ENCODE results near the gene MARS1. TPM values are rescaled to one million over a fixed set of nuclear protein-coding genes. Genes with fewer than 3 reads are reported as not detected.
"Not testable (repeated sequence)": the region's sequence is repeated elsewhere in the genome, so short reads cannot be mapped to it uniquely, and the experiment has no call there.

Gene MARS1
- 100 to 1,000 TPM; 100 to 158 (median 114) TPM for polyA plus RNA-seq

GRCh38 chr12:57487597-57488401, at the start of gene MARS1:
Gene MARS1 (plus strand): TSS chr12:57488068. CDS start chr12:57488091, 23 bp downstream.
- Mint-ChIP-seq H3K9me3 (no peaks in the 10 kb centered on the region), H3K27ac (peak within 1 kb of the TSS; percentile 91 to 98 (median 96)), H3K36me3 (peaks cover 7 to 25% (median 12%) of the 10 kb centered on the region in 3 donors), H3K4me3 (peak within 1 kb of the TSS; percentile 94 to 99 (median 97)), H3K27me3 (ENCODE audit: low read depth in 3 of 3) (peaks cover 6 to 11% (median 9%) of the 10 kb centered on the region in 3 donors), H3K4me1 (peaks cover 37 to 43% of the 10 kb centered on the region in 2 donors)
- DNase-seq: peak; percentile 90 to 92 (median 91)

DNA sequence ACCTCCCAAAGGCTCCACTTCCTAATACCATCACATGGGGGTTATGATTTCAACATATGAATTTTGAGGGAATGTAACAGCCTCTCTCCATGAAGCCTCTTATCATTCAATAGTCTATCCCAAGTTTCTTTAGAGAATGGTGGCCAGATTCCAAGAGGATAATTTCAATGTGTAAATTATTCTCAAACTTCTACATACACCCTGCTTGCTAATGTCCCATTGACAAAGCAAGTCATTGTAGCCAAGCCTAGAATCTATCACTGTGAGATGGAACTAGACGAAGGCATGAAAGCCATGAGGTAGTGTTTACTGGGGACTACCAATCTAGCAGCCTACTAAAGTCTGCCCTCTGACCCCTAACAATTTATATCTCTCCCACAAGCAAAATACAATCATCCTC, 49.5 kb upstream of the MARS1 start:
- Mint-ChIP-seq H3K4me1 (peaks cover 13 to 18% of the 10 kb centered on the region in 2 donors), H3K9me3 (peaks cover 0 to 6% (median 4%) of the 10 kb centered on the region in 6 donors), H3K36me3 (peaks cover 0 to 5% (median 4%) of the 10 kb centered on the region in 3 donors), H3K27me3 (ENCODE audit: low read depth in 3 of 3) (peaks cover 4 to 5% (median 4%) of the 10 kb centered on the region in 3 donors), H3K27ac (no peak overlapping the region), H3K4me3 (no peak overlapping the region)
- no peak for DNase-seq

- H3K27ac Mint-ChIP-seq: no peak overlapping the region
- DNase-seq: no peak
- H3K36me3 Mint-ChIP-seq: peaks cover 0 to 5% (median 4%) of the 10 kb centered on the region in 3 donors
- peaks cover 4 to 5% (median 4%) of the 10 kb centered on the region in 3 donors for H3K27me3 Mint-ChIP-seq (ENCODE audit: low read depth in 3 of 3)
- peaks cover 8 to 9% of the 10 kb centered on the region in 2 donors for H3K4me1 Mint-ChIP-seq
- H3K9me3 Mint-ChIP-seq: peaks cover 0 to 6% (median 4%) of the 10 kb centered on the region in 6 donors
- H3K4me3 Mint-ChIP-seq: no peak overlapping the region
Observed at GRCh38 chr12:57439762-57440266, 48.1 kb upstream of the MARS1 start.

DNA sequence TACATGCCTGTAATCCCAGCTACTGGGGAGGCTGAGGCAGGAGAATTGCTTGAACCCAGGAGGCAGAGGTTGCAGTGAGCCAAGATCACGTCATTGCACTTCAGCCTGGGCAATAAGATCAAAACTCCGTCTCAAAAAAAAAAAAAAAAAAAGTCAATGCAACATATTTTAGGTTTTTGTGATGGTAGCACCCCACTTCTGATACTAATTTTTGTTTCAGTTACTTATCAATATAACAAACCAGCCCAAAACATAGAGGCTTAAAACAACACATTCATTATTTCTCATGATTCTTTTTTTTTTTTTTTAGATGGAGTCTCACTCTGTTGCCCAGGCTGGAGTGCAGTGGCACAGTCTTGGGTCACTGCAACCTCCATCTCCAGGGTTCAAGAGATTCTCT, 46.5 kb upstream of the MARS1 start:
- not testable (repeated sequence) for H3K9me3 Mint-ChIP-seq; H3K4me1 Mint-ChIP-seq; H3K4me3 Mint-ChIP-seq; H3K27me3 Mint-ChIP-seq (ENCODE audit: low read depth in 3 of 3); H3K27ac Mint-ChIP-seq; H3K36me3 Mint-ChIP-seq; DNase-seq

DNA sequence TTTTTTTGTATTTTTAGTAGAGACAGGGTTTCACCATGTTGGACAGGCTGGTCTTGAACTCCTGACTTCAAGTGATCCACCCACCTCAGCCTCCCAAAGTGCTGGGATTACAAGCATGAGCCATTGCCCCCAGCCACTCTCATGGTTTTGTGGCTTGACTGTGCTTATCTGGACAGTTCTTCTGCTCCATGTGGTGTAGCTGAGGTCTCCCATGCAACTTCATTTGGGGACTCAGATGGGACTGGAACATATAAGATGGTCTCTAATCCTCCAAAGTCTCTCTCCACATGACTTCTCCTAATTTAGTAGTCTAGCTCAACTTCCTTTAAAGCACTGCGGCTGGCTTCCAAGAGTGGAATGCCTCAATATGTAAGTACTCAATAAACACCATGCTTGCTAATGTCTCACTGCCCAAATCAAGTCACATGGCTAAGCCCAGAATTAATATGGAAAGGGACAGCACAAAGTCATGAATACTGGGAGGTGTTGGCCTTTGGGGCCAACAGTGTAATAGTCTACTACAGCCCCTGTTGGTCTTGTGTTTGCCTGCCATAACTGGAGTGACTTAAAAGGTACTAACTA, 45.9 kb upstream of the MARS1 start:
- Mint-ChIP-seq H3K27me3 (ENCODE audit: low read depth in 3 of 3) (peaks cover 2 to 5% (median 4%) of the 10 kb centered on the region in 3 donors), H3K27ac (no peak overlapping the region), H3K4me3 (no peak overlapping the region), H3K4me1 (no peaks in the 10 kb centered on the region), H3K9me3 (peaks cover 0 to 6% (median 4%) of the 10 kb centered on the region in 6 donors), H3K36me3 (peaks cover 0 to 7% (median 5%) of the 10 kb centered on the region in 3 donors)
- DNase-seq: no peak

DNA sequence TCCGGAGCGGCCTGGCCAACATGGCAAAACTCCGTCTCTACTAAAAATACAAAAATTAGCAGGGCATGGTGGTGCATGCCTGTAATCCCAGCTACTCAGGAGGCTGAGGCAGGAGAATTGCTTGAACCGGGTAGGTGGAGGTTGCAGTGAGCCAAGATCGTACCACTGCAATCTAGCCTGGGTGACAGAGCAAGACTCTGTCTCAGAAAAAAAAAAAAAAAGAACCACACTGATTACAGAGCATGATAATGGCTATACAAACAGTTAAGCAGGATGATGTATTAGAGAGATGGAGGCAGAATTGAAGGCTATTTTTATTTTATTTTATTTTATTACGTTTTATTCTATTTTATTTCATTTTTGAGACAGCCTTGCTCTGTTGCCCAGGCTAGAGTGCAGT, 43.5 kb upstream of the MARS1 start:
- H3K4me3 Mint-ChIP-seq; H3K27me3 Mint-ChIP-seq (ENCODE audit: low read depth in 3 of 3); DNase-seq; H3K36me3 Mint-ChIP-seq; H3K27ac Mint-ChIP-seq; H3K9me3 Mint-ChIP-seq; H3K4me1 Mint-ChIP-seq: not testable (repeated sequence)

DNA sequence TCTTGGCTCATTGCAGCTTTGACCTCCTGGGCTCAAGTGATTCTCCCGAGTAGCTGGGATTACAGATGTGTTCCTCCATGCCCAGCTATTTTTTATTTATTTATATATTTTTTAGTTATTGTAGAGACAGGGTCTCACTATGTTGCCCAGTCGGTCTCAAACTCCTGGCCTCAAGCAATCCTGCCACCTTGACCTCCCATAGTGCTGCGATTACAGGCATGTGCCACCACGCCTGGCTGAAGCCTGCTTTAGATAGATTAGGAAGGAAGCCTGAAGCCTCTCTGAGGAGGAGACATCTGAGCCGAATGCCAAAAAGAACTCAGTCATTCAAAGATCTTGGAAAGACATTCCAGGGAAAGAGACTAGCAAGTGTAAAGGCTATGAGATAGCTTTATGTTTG, 43.1 kb upstream of the MARS1 start:
- no peak for DNase-seq
- H3K4me3 Mint-ChIP-seq: no peak overlapping the region
- no peaks in the 10 kb centered on the region for H3K4me1 Mint-ChIP-seq
- no peak overlapping the region for H3K27ac Mint-ChIP-seq
- peaks cover 0 to 7% (median 5%) of the 10 kb centered on the region in 3 donors for H3K36me3 Mint-ChIP-seq
- peaks cover 0 to 6% (median 4%) of the 10 kb centered on the region in 6 donors for H3K9me3 Mint-ChIP-seq
- H3K27me3 Mint-ChIP-seq (ENCODE audit: low read depth in 3 of 3): peaks cover 2 to 5% (median 4%) of the 10 kb centered on the region in 3 donors

DNA sequence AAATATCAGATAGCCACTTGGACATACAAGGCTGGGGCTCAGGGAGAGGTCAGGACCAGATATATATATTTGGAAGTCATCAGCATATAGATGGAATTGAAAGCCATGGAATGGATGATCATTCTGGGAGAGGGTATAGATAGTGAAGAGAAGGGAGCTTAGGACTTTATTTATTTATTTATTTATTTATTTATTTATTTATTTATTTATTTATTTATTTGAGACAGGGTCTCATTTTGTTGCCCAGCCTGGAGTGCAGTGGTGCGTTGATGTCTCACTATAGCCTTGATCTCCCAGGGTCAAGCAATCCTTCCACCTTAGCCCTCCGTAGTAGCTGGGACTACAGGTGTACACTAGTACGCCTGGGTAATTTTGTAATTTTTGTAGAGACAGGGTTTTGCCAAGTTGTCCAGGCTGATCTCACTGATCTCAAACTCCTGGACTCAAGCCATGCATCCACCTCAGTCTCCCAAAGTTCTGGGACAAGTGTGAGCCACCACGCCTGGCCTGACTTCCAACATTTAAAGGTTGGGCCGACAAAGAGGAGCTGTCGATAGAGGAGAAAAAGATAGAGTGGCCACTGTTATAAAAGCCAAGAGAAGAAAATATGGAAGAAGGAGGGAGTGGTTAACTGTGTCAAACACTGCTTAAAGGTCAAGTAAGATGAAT, 41.4 kb upstream of the MARS1 start:
- Mint-ChIP-seq H3K4me1 (no peaks in the 10 kb centered on the region), H3K36me3 (peaks cover 0 to 4% (median 0%) of the 10 kb centered on the region in 3 donors), H3K9me3 (peaks cover 0 to 6% (median 4%) of the 10 kb centered on the region in 6 donors), H3K27me3 (ENCODE audit: low read depth in 3 of 3) (peaks cover 2 to 5% (median 2%) of the 10 kb centered on the region in 3 donors), H3K27ac (no peak overlapping the region), H3K4me3 (no peak overlapping the region)
- no peak for DNase-seq

GRCh38 chr12:57448669-57449068, 39.2 kb upstream of the MARS1 start:
- H3K9me3 Mint-ChIP-seq: no peaks in the 10 kb centered on the region
- no peaks in the 10 kb centered on the region for H3K4me1 Mint-ChIP-seq
- DNase-seq: no peak
- H3K27ac Mint-ChIP-seq: no peak overlapping the region
- peaks cover 0 to 2% (median 0%) of the 10 kb centered on the region in 3 donors for H3K27me3 Mint-ChIP-seq (ENCODE audit: low read depth in 3 of 3)
- no peak overlapping the region for H3K4me3 Mint-ChIP-seq
- H3K36me3 Mint-ChIP-seq: peaks cover 0 to 4% (median 0%) of the 10 kb centered on the region in 3 donors

GRCh38 chr12:57449375-57449774, 38.5 kb upstream of the MARS1 start:
- Mint-ChIP-seq H3K9me3 (no peaks in the 10 kb centered on the region), H3K4me1 (no peaks in the 10 kb centered on the region), H3K4me3 (no peak overlapping the region)

GRCh38 chr12:57450057-57450456, 37.8 kb upstream of the MARS1 start:
- no peak for DNase-seq
- Mint-ChIP-seq H3K27ac (no peak overlapping the region), H3K27me3 (ENCODE audit: low read depth in 3 of 3) (peaks cover 0 to 2% (median 2%) of the 10 kb centered on the region in 3 donors), H3K9me3 (no peaks in the 10 kb centered on the region), H3K4me1 (no peaks in the 10 kb centered on the region), H3K36me3 (peaks cover 0 to 4% (median 0%) of the 10 kb centered on the region in 3 donors), H3K4me3 (no peak overlapping the region)

More at GRCh38 chr12:57449375-57449774, 38.5 kb upstream of the MARS1 start:
- DNase-seq: no peak
- Mint-ChIP-seq H3K36me3 (peaks cover 0 to 4% (median 0%) of the 10 kb centered on the region in 3 donors), H3K27me3 (ENCODE audit: low read depth in 3 of 3) (peaks cover 0 to 2% (median under 1%) of the 10 kb centered on the region in 3 donors), H3K27ac (no peak overlapping the region)

- DNase-seq: no peak
- H3K27ac Mint-ChIP-seq: no peak overlapping the region
- H3K9me3 Mint-ChIP-seq: no peaks in the 10 kb centered on the region
- no peak overlapping the region for H3K4me3 Mint-ChIP-seq
- peaks cover 0 to 4% (median 0%) of the 10 kb centered on the region in 3 donors for H3K36me3 Mint-ChIP-seq
- peaks cover 0 to 4% (median 2%) of the 10 kb centered on the region in 3 donors for H3K27me3 Mint-ChIP-seq (ENCODE audit: low read depth in 3 of 3)
- H3K4me1 Mint-ChIP-seq: peaks cover 3 to 5% of the 10 kb centered on the region in 2 donors
Observed at GRCh38 chr12:57451233-57451778, 36.6 kb upstream of the MARS1 start.

DNA sequence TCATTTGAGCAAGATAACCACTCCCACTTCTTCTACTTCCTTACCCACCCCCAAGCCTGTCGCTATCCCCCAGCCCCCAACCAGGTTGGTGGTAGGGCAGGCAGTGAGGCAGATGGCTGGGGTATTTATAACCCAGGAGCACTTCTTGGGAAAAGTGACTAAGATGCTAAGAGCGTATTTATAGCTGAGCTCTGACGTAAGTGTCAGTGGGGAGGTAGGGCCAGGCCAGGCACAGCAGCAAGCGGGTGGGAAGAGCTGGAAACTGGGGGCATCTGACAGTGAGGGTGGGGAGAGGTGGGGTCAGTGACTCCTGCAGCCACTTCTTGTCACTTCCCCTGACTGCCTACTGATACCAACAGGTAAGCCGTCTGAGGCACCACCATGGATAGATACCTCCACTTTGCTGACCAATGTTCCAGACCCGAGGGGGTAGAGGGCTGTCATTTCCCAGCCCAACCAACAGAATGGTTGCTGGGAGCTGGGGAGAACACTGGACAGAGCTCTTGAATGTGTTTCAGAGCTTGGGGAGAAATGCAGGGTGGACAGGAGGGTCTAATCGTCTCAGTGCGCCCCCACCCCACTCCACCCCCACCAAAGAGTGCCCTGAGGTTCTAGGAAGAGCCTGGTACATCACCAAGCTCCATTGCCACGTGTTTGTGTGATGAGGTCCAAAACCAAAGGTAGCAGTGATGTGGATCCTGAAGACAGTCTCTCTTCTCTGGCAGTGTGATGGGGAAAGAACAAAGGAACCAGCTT, 35.5 kb upstream of the MARS1 start:
- Mint-ChIP-seq H3K27ac (no peak overlapping the region), H3K4me3 (no peak overlapping the region), H3K9me3 (no peaks in the 10 kb centered on the region), H3K4me1 (peaks cover 3 to 6% of the 10 kb centered on the region in 2 donors), H3K27me3 (ENCODE audit: low read depth in 3 of 3) (peaks cover 0 to 4% (median 4%) of the 10 kb centered on the region in 3 donors), H3K36me3 (no peaks in the 10 kb centered on the region)
- DNase-seq: no peak
